A549 (cell line): ENCODE data around the gene RIN3. TPM values are rescaled to one million over a fixed set of nuclear protein-coding genes. Genes with fewer than 3 reads are reported as not detected.

Experiments
- ATAC-seq, 2 experiments: fragments of 200-7000 bp in 1 of 2; fragments of >200 bp in 1 of 2; cut with Nextera tagmentation in 1 of 2; cut with Tn5 transposase in 1 of 2; 3 replicates each; pipeline versions ENCODE4 v1.8.0 to v1.9.1; 2018 to 2020; ENCODE audit warnings: mild to moderate bottlenecking in 1 of 2, moderate library complexity in 1 of 2
- CTCF ChIA-PET: fragments of 300-600 bp; sonication (Branson Sonifier 250); formaldehyde crosslinking; extraction: SDS; loops from one replicate; lab custom pipeline; 2021; ENCODE audit warnings: antibody characterized with exemption, inconsistent platforms; lab: Yijun Ruan, JAX
- POLR2A ChIA-PET: fragments of 350-600 bp; formaldehyde crosslinking; extraction: SDS; loops from one replicate; lab custom pipeline; 2021; ENCODE audit warnings: antibody characterized with exemption, inconsistent platforms; lab: Yijun Ruan, JAX
- DNase-seq, 2 experiments: peaks; one replicate each; pipeline versions ENCODE4 v3.0.0 to v3.0.0-alpha.2; 2011 to 2016; ENCODE audit warnings: low read depth in 1 of 2, low spot score in 1 of 2
- FAIRE-seq: peaks from 2 replicates; lab custom pipeline; 2011; peaks lifted over from hg19 to GRCh38; lab: Jason Lieb, UNC
- H3K27ac ChIP-seq, 2 experiments: fragments of >200 bp; sonication (Bioruptor Twin); formaldehyde crosslinking; 3 replicates each; pipeline ENCODE4 v1.5.1; 2016 to 2017
- H3K4me1 ChIP-seq: fragments of >200 bp; sonication (Bioruptor Twin); formaldehyde crosslinking; 3 replicates; pipeline ENCODE4 v1.6.1; 2016
- H3K4me2 ChIP-seq: fragments of >200 bp; sonication (Bioruptor Twin); formaldehyde crosslinking; 3 replicates; pipeline ENCODE4 v1.6.1; 2016
- H3K4me3 ChIP-seq: fragments of >200 bp; sonication (Bioruptor Twin); formaldehyde crosslinking; 3 replicates; pipeline ENCODE4 v1.5.1; 2016
- H3K9me3 ChIP-seq: fragments of >200 bp; sonication (Bioruptor Twin); formaldehyde crosslinking; 3 replicates; pipeline ENCODE4 v1.6.1; 2016
- CHD2 ChIP-seq: fragments of 150-350 bp; IDR thresholded peaks from 2 replicates; pipeline ENCODE4 v1.6.1; 2014; ENCODE audit warnings: low read length; ENCODE audit not compliant: partially characterized antibody
- E2F6 ChIP-seq: IDR thresholded peaks from 2 replicates; pipeline ENCODE4 v1.6.1; 2012; ENCODE audit warnings: low read depth, borderline replicate concordance
- EHF ChIP-seq: fragments of 250-450 bp; sonication (Bioruptor Pico); IDR thresholded peaks from 2 replicates; pipeline ENCODE4 v1.5.0; 2020; ENCODE audit warnings: mild to moderate bottlenecking
- EHMT2 ChIP-seq: fragments of 200-600 bp; sonication (generic); IDR thresholded peaks from 2 replicates; pipeline ENCODE4 v1.6.1; 2016; ENCODE audit warnings: antibody characterized with exemption, low read depth, mild to moderate bottlenecking, moderate library complexity
- ELK1 ChIP-seq: fragments of 150-350 bp; IDR thresholded peaks from 2 replicates; pipeline ENCODE4 v1.6.1; 2014; ENCODE audit warnings: low read depth, mild to moderate bottlenecking, low read length
- ESRRA ChIP-seq: fragments of 150-350 bp; IDR thresholded peaks from 2 replicates; pipeline ENCODE4 v1.6.1; 2014; ENCODE audit warnings: mild to moderate bottlenecking, low read length, borderline replicate concordance
- FOSL2 ChIP-seq, 2 experiments: fragments of 450-650 bp in 1 of 2; fragments of >200 bp in 1 of 2; sonication (Bioruptor Twin) in 1 of 2; formaldehyde crosslinking; IDR thresholded peaks; 2 replicates each; pipeline versions ENCODE4 v1.5.0 to v1.6.1; 2016 to 2020; ENCODE audit warnings: mild to moderate bottlenecking in 1 of 2, moderate library complexity in 1 of 2
- GATA3 ChIP-seq: IDR thresholded peaks from 2 replicates; pipeline ENCODE4 v1.6.1; 2012; ENCODE audit warnings: borderline replicate concordance
- HDAC2 ChIP-seq: fragments of 200-600 bp; sonication (generic); IDR thresholded peaks from 2 replicates; pipeline ENCODE4 v1.6.1; 2016
- HEYL ChIP-seq: fragments of 250-450 bp; sonication (Bioruptor Pico); IDR thresholded peaks from 2 replicates; pipeline ENCODE4 v1.8.0; 2021; ENCODE audit warnings: mild to moderate bottlenecking, moderate library complexity
- KDM1A ChIP-seq: fragments of 200-600 bp; sonication (generic); IDR thresholded peaks from 2 replicates; pipeline ENCODE4 v1.6.1; 2016; ENCODE audit warnings: low read depth, mild to moderate bottlenecking
- KDM5A ChIP-seq: fragments of 200-600 bp; sonication (generic); IDR thresholded peaks from 2 replicates; pipeline ENCODE4 v1.6.1; 2016; ENCODE audit warnings: antibody characterized with exemption, mild to moderate bottlenecking
- MAX ChIP-seq: IDR thresholded peaks from 2 replicates; pipeline ENCODE4 v1.6.1; 2012
- NPAS2 ChIP-seq: fragments of 250-450 bp; sonication (Bioruptor Pico); IDR thresholded peaks from 2 replicates; pipeline ENCODE4 v1.8.0; 2022; ENCODE audit warnings: mild to moderate bottlenecking, moderate library complexity, borderline replicate concordance
- NR3C1 ChIP-seq: fragments of >200 bp; sonication (Bioruptor Twin); formaldehyde crosslinking; IDR thresholded peaks from 3 replicates; pipeline ENCODE4 v1.6.1; 2017
- PHF8 ChIP-seq: fragments of 200-600 bp; sonication (generic); IDR thresholded peaks from 2 replicates; pipeline ENCODE4 v1.6.1; 2016; ENCODE audit warnings: low read depth, mild to moderate bottlenecking, antibody characterized with exemption, moderate library complexity, borderline replicate concordance
- RAD21 ChIP-seq, 2 experiments: fragments of >200 bp in 1 of 2; sonication (Bioruptor Twin) in 1 of 2; formaldehyde crosslinking in 1 of 2; IDR thresholded peaks in 1 of 2; conservative IDR thresholded peaks in 1 of 2; 2 replicates in 1 of 2; 3 replicates in 1 of 2; pipeline ENCODE4 v1.6.1; 2012 to 2018; ENCODE audit warnings: inconsistent platforms in 1 of 2
- RFX5 ChIP-seq: fragments of 450-650 bp; IDR thresholded peaks from 2 replicates; pipeline ENCODE4 v1.7.1; 2014; ENCODE audit warnings: antibody characterized with exemption, mild to moderate bottlenecking, moderate library complexity
- USF2 ChIP-seq: fragments of 450-650 bp; IDR thresholded peaks from 2 replicates; pipeline ENCODE4 v1.6.1; 2014; ENCODE audit warnings: antibody characterized with exemption
- ZNF302 ChIP-seq: fragments of 250-450 bp; sonication (Bioruptor Pico); IDR thresholded peaks from 2 replicates; pipeline ENCODE4 v1.9.0; 2021; ENCODE audit warnings: inconsistent platforms, mild to moderate bottlenecking, moderate library complexity
- WGBS: methylation state at CpG from one replicate; pipeline ENCODE4 v1.1.6; 2017; ENCODE audit errors: missing lambda C conversion rate; 5-methylcytosine and 5-hydroxymethylcytosine counted together
- polyA plus RNA-seq, 4 experiments: library from polyadenylated mRNA; depleted of rRNA in 3 of 4; stranded (reverse); fragments of >200 nt; fragmentation: RNase III in 1 of 4; extraction: RNeasy Plus Mini Kit Qiagen cat#74134 plus additional on column Dnase treatment in 1 of 4; gene quantifications; 2 replicates in 3 of 4; 3 replicates in 1 of 4; pipeline ENCODE4 v1.2.3, GENCODE V29; 2011 to 2017

The RIN3 gene
- polyA plus RNA-seq, 2 of the 4 experiments (the other 2 are of a cell fraction) = 5.6 to 14.5 TPM

GRCh38 chr14:92568621-92569479, 55.3 kb downstream of the RIN3 start:
- Histone ChIP-seq H3K4me3 (no peak overlapping the region), H3K9me3 (peaks cover 11% of the 10 kb centered on the region; the same call in 2 of the 3 replicates), H3K4me2 (no peak overlapping the region), H3K27ac (peak overlapping the region in 1 of 2 experiments; percentile 17; a peak in 1 of 6 replicates), H3K4me1 (peaks cover 22% of the 10 kb centered on the region)
- DNase-seq = no peak
- no peak for ATAC-seq
- TF ChIP-seq GATA3 (no peak), RFX5 (no peak), PHF8 (no peak), E2F6 (no peak), NPAS2 (no peak), HEYL (CRISPR knock-in tag) (no peak), KDM5A (no peak), MAX (no peak), CHD2 (no peak)
- 94% methylated on average over 16 of the region's 16 CpGs for WGBS
- ChIA-PET POLR2A (no interaction called here), CTCF (interaction anchor here (0.6 to 1.1 kb wide), 3 partner anchors 16 to 91 kb away, joined by 3 to 4 read pairs (median 4); no protein-coding TSS in a partner anchor)
- FAIRE-seq = no peak

GRCh38 chr14:92570674-92571262, 57.2 kb downstream of the RIN3 start:
- no peak for TF ChIP-seq ZNF302
- TF ChIP-seq HDAC2 = no peak
- TF ChIP-seq ELK1 = no peak
- TF ChIP-seq KDM1A = no peak
- TF ChIP-seq NR3C1 = no peak
- TF ChIP-seq NPAS2 = no peak
- TF ChIP-seq EHMT2 = no peak
- TF ChIP-seq FOSL2 (IDR thresholded peaks at IDR 0.05) = no peak
- TF ChIP-seq FOSL2 (CRISPR knock-in tag; IDR thresholded peaks at IDR 0.05) = no peak
- TF ChIP-seq ESRRA = no peak
- TF ChIP-seq EHF (CRISPR knock-in tag) = no peak
- TF ChIP-seq RAD21 (conservative IDR thresholded peaks at IDR 0.05 in 1 of 2, IDR thresholded peaks at IDR 0.05 in 1 of 2) = no peak
- no peak for TF ChIP-seq USF2
- WGBS = 91% methylated on average over 6 of the region's 6 CpGs
- H3K4me2 ChIP-seq = no peak overlapping the region
- ChIA-PET CTCF (interaction anchor here (1.5 kb wide), 1 partner anchor 22 kb away, joined by 4 read pairs; no protein-coding TSS in a partner anchor), POLR2A (no interaction called here)
- FAIRE-seq (no peak), DNase-seq (no peak), ATAC-seq (no peak)
- peaks cover 11% of the 10 kb centered on the region; the same call in 2 of the 3 replicates for H3K9me3 ChIP-seq
- peaks cover 3% of the 10 kb centered on the region; the same call in 2 of the 3 replicates for H3K4me1 ChIP-seq
- H3K4me3 ChIP-seq = no peak overlapping the region
- no peak overlapping the region for H3K27ac ChIP-seq
